SHP77 (cell line): Measurements from ENCODE around the gene GRIN2A.

Experiments used
- DNase-seq, 2 experiments: peaks; one replicate each; lab custom pipeline; 2025; lab: John Stamatoyannopoulos, UW

Gene GRIN2A

GRCh38 chr16:9820476-9821246 lies 361.6 kb downstream of the GRIN2A start:
- no peak for DNase-seq

- no peak for DNase-seq
Measured at GRCh38 chr16:9818702-9819101, 363.5 kb downstream of the GRIN2A start.

GRCh38 chr16:9817586-9817985 lies 364.6 kb downstream of the GRIN2A start:
- DNase-seq: no peak

- no peak for DNase-seq
Measured at GRCh38 chr16:9816644-9817043, 365.6 kb downstream of the GRIN2A start.

- no peak for DNase-seq
Measured at GRCh38 chr16:9813665-9814064, 368.6 kb downstream of the GRIN2A start.

GRCh38 chr16:9808210-9808609 lies 374.0 kb downstream of the GRIN2A start:
- no peak for DNase-seq

- DNase-seq: no peak
Measured at GRCh38 chr16:9807302-9807701, 374.9 kb downstream of the GRIN2A start.

- DNase-seq: no peak
Measured at GRCh38 chr16:9805109-9805508, 377.1 kb downstream of the GRIN2A start.

- no peak for DNase-seq
Measured at GRCh38 chr16:9802160-9802559, 380.1 kb downstream of the GRIN2A start.

- no peak for DNase-seq
Measured at GRCh38 chr16:9801651-9802050, 380.6 kb downstream of the GRIN2A start.

- no peak for DNase-seq
Measured at GRCh38 chr16:9800186-9800738, 382.0 kb downstream of the GRIN2A start.

GRCh38 chr16:9798952-9799580 lies 383.2 kb downstream of the GRIN2A start:
- no peak for DNase-seq

- no peak for DNase-seq
Measured at GRCh38 chr16:9798474-9798873, 383.8 kb downstream of the GRIN2A start.

GRCh38 chr16:9797306-9797705 lies 384.9 kb downstream of the GRIN2A start:
- DNase-seq: no peak

GRCh38 chr16:9793623-9794022 lies 388.6 kb downstream of the GRIN2A start:
- DNase-seq: no peak

GRCh38 chr16:9791556-9791955 lies 390.7 kb downstream of the GRIN2A start:
- no peak for DNase-seq

GRCh38 chr16:9790199-9790598 lies 392.0 kb downstream of the GRIN2A start:
- DNase-seq: no peak

GRCh38 chr16:9787717-9788116 lies 394.5 kb downstream of the GRIN2A start:
- DNase-seq: no peak

GRCh38 chr16:9780831-9781230 lies 401.4 kb downstream of the GRIN2A start:
- DNase-seq: no peak

- no peak for DNase-seq
Measured at GRCh38 chr16:9778849-9779248, 403.4 kb downstream of the GRIN2A start.

GRCh38 chr16:9775998-9776397 lies 406.2 kb downstream of the GRIN2A start:
- DNase-seq: no peak

GRCh38 chr16:9773289-9773688 lies 408.9 kb downstream of the GRIN2A start:
- no peak for DNase-seq

GRCh38 chr16:9772526-9773225 lies 409.6 kb downstream of the GRIN2A start:
- DNase-seq: no peak
